PC-9 (cell line): ENCODE data around the gene CELF2. TPM values are rescaled to one million over a fixed set of nuclear protein-coding genes. Genes with fewer than 3 reads are reported as not detected.

Experiments used
- BruUV-seq: library from RNA; stranded (reverse); fragments of 400-500 nt; replicated peaks from 2 replicates; lab custom pipeline; 2021; lab: Mats Ljungman, UMichigan
- CTCF ChIA-PET: fragments of 300-600 bp; sonication (Branson Sonifier 250); formaldehyde crosslinking; loops from one replicate; lab custom pipeline; 2022; ENCODE audit warnings: antibody characterized with exemption; lab: Charles Lee
- POLR2A ChIA-PET: fragments of 300-600 bp; sonication (Branson Sonifier 250); formaldehyde crosslinking; loops from one replicate; lab custom pipeline; 2022; ENCODE audit warnings: antibody characterized with exemption; ENCODE audit not compliant: unreplicated experiment; lab: Charles Lee
- DNase-seq, 2 experiments: peaks; one replicate each; pipeline versions ENCODE4 v3.0.0 to v3.0.0-alpha.2; 2015 to 2022; ENCODE audit warnings: mixed read lengths in 1 of 2
- H2AFZ ChIP-seq: fragments of 200-600 bp; sonication (generic); 2 replicates; pipeline ENCODE4 v1.8.1; 2017; ENCODE audit warnings: antibody characterized with exemption
- H3F3A ChIP-seq: fragments of 200-600 bp; sonication (generic); 2 replicates; pipeline ENCODE4 v1.8.1; 2017; ENCODE audit warnings: antibody characterized with exemption, mild to moderate bottlenecking, low read depth; ENCODE audit not compliant: insufficient read depth
- H3K27ac ChIP-seq: fragments of 200-600 bp; sonication (generic); 2 replicates; pipeline ENCODE4 v1.6.1; 2016; ENCODE audit warnings: mixed run types
- H3K27me3 ChIP-seq: fragments of 200-600 bp; sonication (generic); 2 replicates; pipeline ENCODE4 v1.6.1; 2016; ENCODE audit warnings: low read depth, mixed run types; ENCODE audit not compliant: insufficient read depth
- H3K36me3 ChIP-seq: fragments of 200-600 bp; sonication (generic); 2 replicates; pipeline ENCODE4 v1.6.1; 2016; ENCODE audit warnings: low read depth, mixed run types
- H3K4me1 ChIP-seq: fragments of 200-600 bp; sonication (generic); replicated peaks from 2 replicates; pipeline ENCODE4 v1.6.1; 2016; ENCODE audit warnings: mixed run types; ENCODE audit not compliant: insufficient read depth
- H3K4me2 ChIP-seq: fragments of 200-600 bp; sonication (generic); 2 replicates; pipeline ENCODE4 v1.6.1; 2017; ENCODE audit warnings: mixed run types
- H3K4me3 ChIP-seq: fragments of 200-600 bp; sonication (generic); 2 replicates; pipeline ENCODE4 v1.6.1; 2016; ENCODE audit warnings: mixed run types
- H3K79me2 ChIP-seq: fragments of 200-600 bp; sonication (generic); 2 replicates; pipeline ENCODE4 v1.6.1; 2017; ENCODE audit warnings: low read depth, mixed run types
- H3K9me2 ChIP-seq: fragments of 200-600 bp; sonication (generic); 2 replicates; pipeline ENCODE4 v1.8.1; 2017; ENCODE audit warnings: mild to moderate bottlenecking; ENCODE audit not compliant: insufficient read depth
- H3K9me3 ChIP-seq: fragments of 200-600 bp; sonication (generic); 2 replicates; pipeline ENCODE4 v1.8.1; 2016; ENCODE audit warnings: low read depth; ENCODE audit not compliant: insufficient read depth
- H4K20me1 ChIP-seq: fragments of 200-600 bp; sonication (generic); 2 replicates; pipeline ENCODE4 v1.8.1; 2017; ENCODE audit not compliant: insufficient read depth
- CTCF ChIP-seq: fragments of 200-600 bp; sonication (generic); conservative IDR thresholded peaks from 2 replicates; pipeline ENCODE4 v1.6.1; 2017; ENCODE audit warnings: mixed run types, antibody characterized with exemption, mild to moderate bottlenecking, moderate library complexity
- EZH2 ChIP-seq: fragments of 200-600 bp; sonication (generic); IDR thresholded peaks from 2 replicates; pipeline ENCODE4 v1.8.0; 2017; ENCODE audit warnings: antibody characterized with exemption, low read depth
- intact Hi-C: fragments of 100-400 bp; cut with micrococcal nuclease; formaldehyde crosslinking; loops from one replicate; pipeline ENCODE4 v1.10.0; 2022; ENCODE audit not compliant: unreplicated experiment
- total RNA-seq: library from RNA; stranded (reverse); gene quantifications from 2 replicates; pipeline ENCODE4 v1.2.3, GENCODE V29; 2021

CELF2 gene
- total RNA-seq, 1 experiment from 2014 or later, result not detected

DNA sequence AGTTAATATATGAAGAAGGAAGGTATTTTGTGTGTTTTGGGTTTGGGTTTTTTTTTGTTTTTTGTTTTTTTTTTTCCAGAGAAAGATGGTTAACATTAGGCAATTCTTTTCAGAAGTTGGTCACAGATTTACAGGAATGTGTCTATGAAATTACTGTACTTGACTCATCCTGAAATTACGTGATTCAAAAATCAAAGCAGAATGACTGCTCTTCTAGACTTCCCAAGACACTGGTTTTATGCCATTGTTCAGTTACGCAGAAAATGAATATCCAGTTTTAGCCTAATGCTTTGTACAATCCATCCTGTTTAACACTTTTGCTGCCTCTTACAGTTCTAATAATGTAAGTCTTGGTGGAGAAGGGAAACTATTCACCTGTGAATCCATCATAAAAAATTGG lies 39.7 kb upstream of the CELF2 start:
- Histone ChIP-seq H3K9me3 (no peaks in the 10 kb centered on the region), H4K20me1 (no peaks in the 10 kb centered on the region), H3K4me2 (no peak overlapping the region), H2AFZ (no peak overlapping the region), H3K27ac (no peak overlapping the region), H3K4me3 (no peak overlapping the region), H3F3A (no peaks in the 10 kb centered on the region), H3K9me2 (no peaks in the 10 kb centered on the region), H3K4me1 (no peaks in the 10 kb centered on the region), H3K79me2 (no peaks in the 10 kb centered on the region), H3K36me3 (no peaks in the 10 kb centered on the region), H3K27me3 (no peaks in the 10 kb centered on the region; the same call in 1 of the 2 replicates)
- DNase-seq, result no peak
- intact Hi-C loops, result no loop called here
- ChIA-PET CTCF (no interaction called here), POLR2A (no interaction called here)
- TF ChIP-seq EZH2 (no peak), CTCF (no peak)
- no TSS peak for BruUV-seq

GRCh38 chr10:10985361-10985760 lies 32.3 kb upstream of the CELF2 start:
- Histone ChIP-seq H3K9me3 (no peaks in the 10 kb centered on the region), H3K4me2 (no peak overlapping the region), H3K27me3 (no peaks in the 10 kb centered on the region), H4K20me1 (no peaks in the 10 kb centered on the region), H3F3A (no peaks in the 10 kb centered on the region), H3K36me3 (no peaks in the 10 kb centered on the region), H3K27ac (no peak overlapping the region), H3K4me1 (no peaks in the 10 kb centered on the region), H3K4me3 (no peak overlapping the region), H2AFZ (no peak overlapping the region), H3K79me2 (no peaks in the 10 kb centered on the region), H3K9me2 (no peaks in the 10 kb centered on the region)
- no TSS peak for BruUV-seq
- DNase-seq, result no peak
- TF ChIP-seq EZH2, result no peak
- no peak for TF ChIP-seq CTCF
- intact Hi-C loops, result no loop called here
- ChIA-PET CTCF (no interaction called here), POLR2A (no interaction called here)

DNA sequence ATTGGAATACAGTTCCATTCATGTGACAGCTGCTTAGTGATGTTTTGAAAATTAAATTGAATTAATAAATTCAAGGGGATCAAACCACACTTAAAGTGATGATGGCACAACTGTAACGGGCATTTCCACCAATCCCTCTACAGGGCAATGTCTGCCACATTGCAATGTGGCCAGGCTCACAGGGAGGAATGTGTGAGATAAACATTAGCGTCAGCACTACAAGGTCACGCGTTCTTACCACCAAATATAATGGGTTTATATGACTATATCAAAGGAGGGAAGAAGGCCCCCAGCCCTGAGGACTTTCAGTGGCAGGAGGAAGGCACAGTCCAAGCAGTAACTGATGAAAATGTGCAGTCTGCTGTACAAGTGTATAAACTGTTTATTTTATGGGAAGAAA lies 31.1 kb upstream of the CELF2 start:
- Histone ChIP-seq H3K9me3 (no peaks in the 10 kb centered on the region), H3K27me3 (no peaks in the 10 kb centered on the region), H3K4me3 (no peak overlapping the region), H3K4me1 (no peaks in the 10 kb centered on the region), H3K9me2 (no peaks in the 10 kb centered on the region), H3K36me3 (no peaks in the 10 kb centered on the region), H4K20me1 (no peaks in the 10 kb centered on the region), H3K4me2 (no peak overlapping the region), H2AFZ (no peak overlapping the region), H3K79me2 (no peaks in the 10 kb centered on the region), H3K27ac (no peak overlapping the region), H3F3A (no peaks in the 10 kb centered on the region)
- intact Hi-C loops, result no loop called here
- ChIA-PET CTCF (no interaction called here), POLR2A (no interaction called here)
- no TSS peak for BruUV-seq
- TF ChIP-seq EZH2 (no peak), CTCF (no peak)
- no peak for DNase-seq
